HEK293T (cell line): Measurements from ENCODE around the gene HRH4.

Source experiments
- ELF4 ChIP-seq: fragments of 450-650 bp; IDR thresholded peaks from 2 replicates; pipeline ENCODE4 v1.6.1; 2017; ENCODE audit warnings: antibody characterized with exemption
- FOXA1 ChIP-seq: fragments of 450-650 bp; IDR thresholded peaks from 2 replicates; pipeline ENCODE4 v1.6.1; 2016; ENCODE audit warnings: mild to moderate bottlenecking
- FOXM1 ChIP-seq: fragments of 450-650 bp; IDR thresholded peaks from 2 replicates; pipeline ENCODE4 v1.6.1; 2017; ENCODE audit warnings: mild to moderate bottlenecking, borderline replicate concordance
- HDGF ChIP-seq: fragments of 450-650 bp; IDR thresholded peaks from 2 replicates; pipeline ENCODE4 v1.6.1; 2017; ENCODE audit warnings: antibody characterized with exemption, borderline replicate concordance
- LEF1 ChIP-seq: fragments of 450-650 bp; IDR thresholded peaks from 2 replicates; pipeline ENCODE4 v1.6.1; 2017; ENCODE audit warnings: mild to moderate bottlenecking, borderline replicate concordance
- NFRKB ChIP-seq: fragments of 450-650 bp; IDR thresholded peaks from 2 replicates; pipeline ENCODE4 v1.6.1; 2016; ENCODE audit warnings: mild to moderate bottlenecking, moderate library complexity
- SP1 ChIP-seq: fragments of 450-650 bp; IDR thresholded peaks from 2 replicates; pipeline ENCODE4 v1.6.1; 2017
- SUZ12 ChIP-seq: fragments of 450-650 bp; IDR thresholded peaks from 2 replicates; pipeline ENCODE4 v1.6.1; 2016; ENCODE audit warnings: mild to moderate bottlenecking
- ZNF384 ChIP-seq: fragments of 450-650 bp; IDR thresholded peaks from 2 replicates; pipeline ENCODE4 v1.6.1; 2016
- TF ChIP-seq, protein P1 (sequence below): fragments of 450-650 bp; IDR thresholded peaks from 2 replicates; pipeline ENCODE4 v1.6.1; 2016

DNA sequence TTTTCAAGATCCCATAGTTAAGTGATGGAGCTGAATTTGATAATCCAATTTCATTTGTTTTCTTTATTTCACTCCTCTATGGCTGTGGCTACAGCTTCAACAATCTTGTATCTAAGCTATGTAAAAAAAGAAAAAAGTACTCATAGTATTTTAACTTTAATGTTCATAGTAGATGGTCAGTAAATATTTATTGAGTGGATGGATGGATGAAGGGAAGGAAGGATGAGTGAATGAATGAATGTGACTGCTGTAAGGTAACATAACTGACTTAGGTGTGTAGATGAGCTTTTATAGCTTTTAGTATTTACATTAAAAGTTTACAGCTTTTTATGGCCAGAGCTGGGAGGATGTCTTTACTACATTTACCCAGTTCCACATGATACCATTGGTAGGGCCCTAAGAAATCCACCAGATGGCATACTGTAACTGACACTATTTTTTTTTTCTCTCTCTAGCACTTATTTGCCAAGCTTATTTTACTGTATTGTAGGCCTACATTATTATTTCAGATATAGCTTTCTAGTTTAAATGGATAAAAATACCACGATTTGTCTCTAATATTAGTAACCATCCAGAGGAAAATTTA is 13.4 kb upstream of the HRH4 start:
- TF ChIP-seq FOXA1, result no peak
- TF ChIP-seq FOXM1, result no peak
- TF ChIP-seq NFRKB, result no peak
- no peak for TF ChIP-seq ELF4
- no peak for TF ChIP-seq SUZ12
- no peak for TF ChIP-seq HDGF
- no peak for TF ChIP-seq SP1
- TF ChIP-seq, protein P1, sequence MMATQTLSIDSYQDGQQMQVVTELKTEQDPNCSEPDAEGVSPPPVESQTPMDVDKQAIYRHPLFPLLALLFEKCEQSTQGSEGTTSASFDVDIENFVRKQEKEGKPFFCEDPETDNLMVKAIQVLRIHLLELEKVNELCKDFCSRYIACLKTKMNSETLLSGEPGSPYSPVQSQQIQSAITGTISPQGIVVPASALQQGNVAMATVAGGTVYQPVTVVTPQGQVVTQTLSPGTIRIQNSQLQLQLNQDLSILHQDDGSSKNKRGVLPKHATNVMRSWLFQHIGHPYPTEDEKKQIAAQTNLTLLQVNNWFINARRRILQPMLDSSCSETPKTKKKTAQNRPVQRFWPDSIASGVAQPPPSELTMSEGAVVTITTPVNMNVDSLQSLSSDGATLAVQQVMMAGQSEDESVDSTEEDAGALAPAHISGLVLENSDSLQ, result no peak
- no peak for TF ChIP-seq LEF1
- TF ChIP-seq ZNF384, result no peak
